GM20000 (cell line): ENCODE results near the gene SETD3.

Source experiments
- DNase-seq: peaks from one replicate; pipeline ENCODE4 v3.0.0; 2012; ENCODE audit warnings: low spot score
- CTCF ChIP-seq: IDR thresholded peaks from 2 replicates; pipeline ENCODE4 v1.5.1; 2012; ENCODE audit warnings: mild to moderate bottlenecking, control low read depth; ENCODE audit errors: extremely low read depth, missing control alignments

Gene SETD3

GRCh38 chr14:99374964-99375363, 105.7 kb downstream of the SETD3 start:
- DNase-seq, result no peak
- no peak for TF ChIP-seq CTCF

- TF ChIP-seq CTCF, result no peak
- DNase-seq, result no peak
These were observed 116.9 kb downstream of the SETD3 start for GRCh38 chr14:99363616-99364290.

- no peak for TF ChIP-seq CTCF
- no peak for DNase-seq
These were observed 117.6 kb downstream of the SETD3 start for GRCh38 chr14:99363051-99363450.

- no peak for DNase-seq
- TF ChIP-seq CTCF, result no peak
These were observed 119.0 kb downstream of the SETD3 start for GRCh38 chr14:99361596-99362215.

GRCh38 chr14:99360774-99361595, 119.7 kb downstream of the SETD3 start:
- no peak for TF ChIP-seq CTCF
- no peak for DNase-seq

- DNase-seq, result no peak
- no peak for TF ChIP-seq CTCF
These were observed 120.8 kb downstream of the SETD3 start for GRCh38 chr14:99359906-99360305.

GRCh38 chr14:99357916-99358390, 122.7 kb downstream of the SETD3 start:
- no peak for DNase-seq
- TF ChIP-seq CTCF, result no peak
